Anterior cingulate cortex (tissue), 58 donors: ENCODE results near the gene PHLDB2.

Experiments used
- DNase-seq, 58 donors: peaks; one replicate each; lab custom pipeline; 2025; lab: John Stamatoyannopoulos, UW

PHLDB2 gene

DNA sequence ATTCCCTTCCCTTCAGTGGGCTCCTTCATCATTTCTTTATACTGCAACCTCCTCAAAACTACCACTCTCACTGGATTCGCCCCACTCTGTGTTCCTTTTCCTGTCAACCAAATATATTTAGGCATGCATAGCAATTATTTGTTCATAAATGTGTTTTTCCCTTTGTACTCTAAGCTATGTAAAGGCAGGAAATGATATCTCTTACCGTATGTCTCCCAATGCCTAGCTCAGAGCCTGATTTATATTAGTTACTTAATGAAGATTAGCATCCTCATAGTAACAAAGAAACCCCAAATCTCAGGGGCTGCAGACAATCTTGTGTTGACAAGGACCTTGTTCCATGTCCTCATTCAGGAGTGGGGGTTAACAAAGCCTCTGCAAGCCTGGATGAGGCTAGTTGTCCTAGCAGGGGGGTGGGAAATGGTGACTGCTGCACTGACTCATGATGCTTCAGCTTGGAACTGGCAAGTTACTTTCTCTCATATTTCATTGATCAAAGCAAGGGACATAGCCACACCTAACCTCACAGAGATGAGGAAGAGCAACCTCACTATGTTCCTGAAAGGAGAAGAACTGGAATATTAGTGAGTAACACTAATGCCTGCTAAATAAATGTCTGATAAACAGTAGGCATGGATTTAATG lies 15.2 kb downstream of the PHLDB2 start:
- DNase-seq: no peak

DNA sequence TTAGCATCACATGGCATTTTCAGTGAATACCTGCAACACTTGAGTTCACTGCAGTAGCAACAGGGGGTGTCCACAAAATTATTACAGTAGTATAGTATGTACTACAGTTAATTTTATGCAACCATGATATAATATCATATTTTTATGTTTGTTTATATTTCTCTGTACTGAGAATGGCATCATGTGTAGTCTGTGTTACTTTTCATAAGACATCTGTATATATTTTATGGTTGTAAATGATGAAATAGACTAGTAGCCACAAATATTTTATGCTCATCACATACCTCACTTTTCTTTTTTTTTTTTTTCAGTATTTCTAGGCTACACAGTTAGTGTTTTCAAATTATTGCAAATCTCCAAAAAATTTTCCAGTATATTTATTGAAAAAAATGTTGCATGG lies 22.4 kb downstream of the PHLDB2 start:
- no peak for DNase-seq

GRCh38 chr3:111882194-111882593 lies 23.1 kb downstream of the PHLDB2 start:
- no peak for DNase-seq

DNA sequence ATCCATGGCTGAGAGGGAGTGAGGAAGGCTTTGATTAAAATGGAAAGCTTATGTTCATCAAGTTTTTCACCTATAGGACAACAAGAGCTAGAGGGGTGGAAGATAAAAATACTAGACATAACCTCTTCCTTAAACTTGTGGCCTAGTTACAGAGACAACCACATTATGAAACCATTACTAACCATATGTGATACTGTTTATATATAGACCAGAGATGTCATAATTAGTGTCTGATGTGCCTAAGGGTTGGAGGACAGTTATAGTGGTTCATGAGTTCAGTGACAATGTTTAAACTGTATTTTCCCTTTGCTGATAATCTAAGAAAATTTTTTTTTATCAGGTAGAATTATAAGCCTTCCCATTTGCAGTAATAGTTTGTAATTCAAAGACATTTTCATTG lies 23.7 kb downstream of the PHLDB2 start:
- no peak for DNase-seq

- no peak for DNase-seq
Measured at GRCh38 chr3:111884411-111885018, 25.4 kb downstream of the PHLDB2 start.

- no peak for DNase-seq
Measured at GRCh38 chr3:111885578-111885977, 26.5 kb downstream of the PHLDB2 start.

GRCh38 chr3:111890051-111890580 lies 31.1 kb downstream of the PHLDB2 start:
- DNase-seq: no peak

DNA sequence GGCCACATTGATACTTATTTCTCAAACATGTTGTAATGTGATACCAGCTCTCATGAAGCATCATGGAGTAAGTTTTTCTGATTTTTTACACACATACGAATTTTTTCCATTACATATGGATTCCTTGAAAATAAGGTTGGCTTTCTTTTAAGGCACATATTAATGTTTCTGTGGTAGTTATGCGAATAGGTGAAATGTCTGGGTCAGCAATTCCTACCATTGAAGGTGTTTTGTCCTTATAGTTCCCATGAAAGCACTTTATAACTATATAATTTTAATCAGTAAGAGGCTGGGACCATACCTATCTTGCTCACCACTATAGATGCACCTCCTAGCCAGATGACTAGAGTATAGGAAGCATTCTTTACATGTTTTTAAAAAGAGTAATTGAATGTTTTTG lies 33.0 kb downstream of the PHLDB2 start:
- no peak for DNase-seq

DNA sequence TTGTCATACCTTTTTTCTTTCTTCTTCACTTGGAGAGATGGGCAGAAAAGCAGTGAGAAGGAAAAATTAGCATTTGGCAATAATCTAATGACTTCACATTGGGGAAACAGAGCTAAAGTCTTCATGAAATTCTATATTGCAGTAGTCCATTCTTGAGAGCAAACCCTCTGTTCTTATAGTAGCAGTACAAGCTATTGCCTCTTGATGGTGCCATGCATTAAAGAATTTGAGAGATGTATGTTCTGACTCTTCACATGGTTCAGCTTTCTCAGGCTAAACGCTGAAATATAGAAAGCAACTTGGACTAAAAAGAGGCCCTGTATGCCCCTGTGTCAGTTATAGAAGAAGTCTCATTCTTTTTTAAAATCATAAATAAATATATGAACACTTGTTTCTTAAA lies 36.0 kb downstream of the PHLDB2 start:
- DNase-seq: peak in 2 of 58 donors; percentile 2 to 26

- no peak for DNase-seq
Measured at GRCh38 chr3:111899966-111900365, 40.9 kb downstream of the PHLDB2 start.

- DNase-seq: no peak
Measured at GRCh38 chr3:111901637-111902036, 42.6 kb downstream of the PHLDB2 start.

GRCh38 chr3:111902534-111902933 lies 43.5 kb downstream of the PHLDB2 start:
- DNase-seq: no peak

DNA sequence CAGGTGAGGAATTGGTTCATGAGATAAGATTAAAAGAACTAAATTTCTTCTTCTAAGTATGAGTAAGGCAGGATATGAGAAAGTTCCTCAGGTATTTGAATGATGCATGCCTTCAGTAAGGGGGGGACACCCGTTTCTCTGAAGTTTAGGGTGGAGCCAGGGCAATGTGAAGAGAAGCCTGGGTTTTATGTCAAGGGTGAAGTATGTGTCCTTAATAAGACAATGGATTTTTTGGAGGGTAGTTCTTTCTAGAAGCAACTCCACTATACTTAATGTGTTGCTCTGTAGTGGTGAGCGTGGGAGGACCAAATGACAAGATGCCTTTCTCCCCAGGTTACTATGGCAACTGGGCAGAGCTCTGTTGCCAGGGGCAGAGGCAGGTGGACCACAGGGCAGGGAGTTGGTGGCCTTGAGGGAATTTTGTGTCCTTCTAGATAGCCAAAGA lies 44.0 kb downstream of the PHLDB2 start:
- no peak for DNase-seq

- no peak for DNase-seq
Measured at GRCh38 chr3:111904376-111905241, 45.5 kb downstream of the PHLDB2 start.

DNA sequence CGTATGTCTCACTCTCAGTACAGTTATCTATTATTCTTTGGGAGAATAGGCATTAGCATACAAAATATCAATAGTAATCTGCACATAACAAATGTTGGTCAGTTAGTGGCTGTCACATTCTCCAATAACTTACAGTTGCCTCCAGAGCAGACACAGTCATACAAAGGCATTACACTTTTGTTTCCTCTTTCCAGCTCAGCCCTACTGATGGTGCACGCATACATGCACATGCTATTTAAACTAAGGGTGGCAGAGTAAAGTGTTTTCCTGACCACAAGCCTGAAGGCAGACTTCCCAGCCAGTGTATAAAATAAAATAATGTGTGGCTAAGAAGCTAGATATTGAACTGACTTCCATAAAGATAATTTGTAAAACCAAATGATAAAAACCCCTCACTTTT lies 47.6 kb downstream of the PHLDB2 start:
- no peak for DNase-seq

DNA sequence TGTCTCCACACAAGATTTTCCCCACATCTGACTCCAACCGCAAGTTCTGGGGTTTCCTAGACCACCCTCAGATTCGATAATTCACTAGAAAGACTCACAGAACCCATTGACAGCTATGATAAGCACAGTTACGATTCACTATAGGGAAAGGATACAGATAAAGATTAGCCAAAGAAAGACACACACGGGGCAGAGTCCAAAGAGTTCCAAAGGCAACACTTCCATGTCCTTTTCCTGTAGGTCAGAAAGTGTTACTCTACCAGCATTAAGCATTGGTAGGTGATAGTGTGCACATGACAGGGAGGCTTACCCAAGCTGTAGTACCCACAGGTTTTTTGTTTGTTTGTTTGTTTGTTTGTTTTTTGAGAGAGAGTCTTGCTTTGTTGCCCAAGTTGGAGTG lies 48.1 kb downstream of the PHLDB2 start:
- no peak for DNase-seq

GRCh38 chr3:111910806-111911205 lies 51.7 kb downstream of the PHLDB2 start:
- DNase-seq: peak in 6 of 58 donors; percentile 1 to 69 (median 7)

DNA sequence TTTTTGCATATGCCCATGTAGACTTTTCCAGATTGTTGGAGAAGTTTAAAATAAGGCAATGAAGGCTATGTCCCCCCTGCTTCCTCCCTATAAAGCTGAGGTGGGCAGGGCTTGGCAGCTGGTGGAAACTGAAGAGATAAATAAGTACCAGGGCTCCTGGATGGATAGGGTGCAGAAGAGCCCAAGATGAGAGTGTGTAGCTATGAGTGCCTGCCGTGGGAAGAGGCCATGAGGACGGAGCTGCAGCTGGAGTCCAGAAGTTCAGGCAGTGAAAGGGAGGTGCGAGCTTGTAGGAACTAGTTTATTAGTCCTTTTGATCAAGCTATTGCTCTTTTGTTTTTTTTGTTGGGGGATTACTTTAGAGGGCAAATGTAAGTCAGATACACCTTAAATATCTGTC lies 52.4 kb downstream of the PHLDB2 start:
- DNase-seq: peak in 1 of 58 donors; percentile 3

GRCh38 chr3:111913163-111913763 lies 54.2 kb downstream of the PHLDB2 start:
- DNase-seq: no peak

DNA sequence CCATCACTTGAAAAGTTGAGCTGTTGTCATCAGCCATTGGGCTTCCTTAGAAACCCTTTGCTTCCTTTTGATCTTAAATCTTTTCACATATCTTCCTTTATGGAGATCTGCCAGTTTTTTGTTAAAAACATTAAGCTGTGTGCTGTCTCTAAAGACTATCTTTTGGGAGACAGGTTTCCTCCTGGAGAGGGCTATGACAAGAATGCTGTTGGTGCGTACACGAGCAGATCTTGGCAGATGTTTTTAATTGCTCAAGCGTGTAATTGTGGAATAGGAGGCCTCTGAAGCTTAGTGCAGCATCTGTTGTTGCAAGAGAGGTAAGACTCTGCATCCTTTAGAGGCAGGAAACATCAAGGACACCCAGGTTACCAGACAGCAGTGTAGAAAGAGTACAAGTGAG lies 56.8 kb downstream of the PHLDB2 start:
- DNase-seq: no peak

GRCh38 chr3:111917300-111917699 lies 58.2 kb downstream of the PHLDB2 start:
- DNase-seq: no peak
